ENCODE data around the gene CEACAM18.

Gene CEACAM18

DNA sequence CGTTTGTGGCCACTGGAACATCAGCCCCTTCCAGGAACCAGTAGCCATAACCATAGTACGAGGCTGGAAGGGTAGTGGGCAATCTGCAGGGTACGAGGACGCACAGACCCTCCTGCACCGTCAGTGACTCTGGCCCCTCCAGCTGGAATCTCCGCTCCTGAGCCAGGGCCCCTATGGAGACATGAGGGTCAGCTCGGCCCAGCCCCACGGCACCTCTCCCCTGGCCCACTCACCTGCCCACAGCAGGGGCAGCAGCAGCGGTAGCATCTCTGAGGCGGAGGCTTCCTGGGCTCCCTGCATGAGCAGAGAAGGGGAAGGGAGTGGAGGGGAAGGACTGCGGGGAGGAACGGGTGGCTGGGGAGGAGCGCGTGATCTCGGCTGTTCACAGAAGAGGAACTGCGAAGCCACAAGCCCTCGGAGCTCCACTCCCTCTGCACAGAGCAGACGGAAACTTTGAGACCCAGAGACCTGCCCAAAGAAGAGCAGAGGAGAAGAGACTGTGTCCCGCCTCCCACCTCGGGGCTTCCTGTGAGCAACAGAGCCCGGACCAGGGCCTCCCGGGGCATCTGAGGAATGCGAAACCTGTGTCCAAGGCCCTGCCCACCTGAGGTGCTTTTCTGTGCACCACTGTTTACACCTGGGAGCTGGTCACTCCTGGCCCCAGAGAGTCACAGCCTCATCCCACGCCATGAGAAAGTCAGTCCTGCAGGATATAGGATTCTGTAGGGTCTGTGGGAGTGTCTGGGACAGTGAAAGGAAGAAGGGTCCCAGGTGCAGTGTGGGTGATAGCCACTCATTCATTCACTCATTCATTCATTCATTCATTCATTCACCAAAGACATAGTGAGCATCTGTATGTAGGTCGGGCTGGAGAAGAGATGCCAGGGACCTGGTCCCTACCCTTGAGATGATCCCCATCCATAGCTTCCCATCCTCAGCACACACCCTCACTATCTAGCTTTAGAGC is 53.3 kb downstream of the CEACAM18 start, which contains the start of gene SIGLEC6:
TSS of gene SIGLEC6 (minus strand) at position 322 of the 967 bp plus-strand sequence. CDS start at position 300, 22 bp downstream.
- Histone ChIP-seq H3K27me3 (ENCODE audit: control insufficient read depth in 1 of 2, insufficient read depth in 2 of 2, low read length in 2 of 2) (peaks cover 3 to 4% of the 10 kb centered on the region in 2 donors), H3K9me3 (ENCODE audit: control insufficient read depth in 2 of 2, low read length in 2 of 2) (no peaks in the 10 kb centered on the region), H3K4me1 (ENCODE audit: control insufficient read depth, insufficient read depth, low read length) (no peaks in the 10 kb centered on the region), H3K4me3 (ENCODE audit: low read length in 2 of 2) (no peak within 1 kb of the TSS), H3K9ac (ENCODE audit: low read length in 2 of 2) (no peak within 1 kb of the TSS), H3K27ac (ENCODE audit: low read length) (no peak within 1 kb of the TSS), H3K36me3 (ENCODE audit: control insufficient read depth in 2 of 2, insufficient read depth in 2 of 2, low read length in 2 of 2) (no peaks in the 10 kb centered on the region)

DNA sequence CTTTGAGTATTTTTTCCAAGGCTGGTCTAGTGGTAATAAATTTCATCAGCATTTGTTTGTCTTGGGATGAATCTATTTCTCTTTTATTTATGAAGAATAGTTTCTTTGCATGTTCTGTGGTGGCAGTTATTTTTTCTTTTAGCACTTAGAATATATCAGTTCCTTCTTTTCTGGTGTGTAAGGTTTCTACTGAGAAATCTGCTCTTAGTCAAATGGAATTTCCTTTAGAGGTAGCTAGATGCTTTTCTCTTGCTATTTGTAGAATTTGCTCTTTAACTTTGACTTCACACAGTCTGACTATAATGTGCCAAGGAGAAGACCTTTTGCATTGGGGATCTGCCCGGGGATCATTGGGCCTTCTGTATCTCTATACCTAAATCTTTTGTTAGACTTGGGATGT is 57.2 kb downstream of the CEACAM18 start:
- no peaks in the 10 kb centered on the region for H3K9me3 ChIP-seq (ENCODE audit: control insufficient read depth in 2 of 2, low read length in 2 of 2)
- H3K36me3 ChIP-seq (ENCODE audit: control insufficient read depth in 2 of 2, insufficient read depth in 2 of 2, low read length in 2 of 2), result no peaks in the 10 kb centered on the region
- H3K4me3 ChIP-seq (ENCODE audit: low read length in 2 of 2), result no peak overlapping the region
- no peak overlapping the region for H3K9ac ChIP-seq (ENCODE audit: low read length in 2 of 2)
- no peak overlapping the region for H3K27ac ChIP-seq (ENCODE audit: low read length)
- peaks cover 12 to 13% of the 10 kb centered on the region in 2 donors for H3K27me3 ChIP-seq (ENCODE audit: control insufficient read depth in 1 of 2, insufficient read depth in 2 of 2, low read length in 2 of 2)
- H3K4me1 ChIP-seq (ENCODE audit: control insufficient read depth, insufficient read depth, low read length), result no peaks in the 10 kb centered on the region

DNA sequence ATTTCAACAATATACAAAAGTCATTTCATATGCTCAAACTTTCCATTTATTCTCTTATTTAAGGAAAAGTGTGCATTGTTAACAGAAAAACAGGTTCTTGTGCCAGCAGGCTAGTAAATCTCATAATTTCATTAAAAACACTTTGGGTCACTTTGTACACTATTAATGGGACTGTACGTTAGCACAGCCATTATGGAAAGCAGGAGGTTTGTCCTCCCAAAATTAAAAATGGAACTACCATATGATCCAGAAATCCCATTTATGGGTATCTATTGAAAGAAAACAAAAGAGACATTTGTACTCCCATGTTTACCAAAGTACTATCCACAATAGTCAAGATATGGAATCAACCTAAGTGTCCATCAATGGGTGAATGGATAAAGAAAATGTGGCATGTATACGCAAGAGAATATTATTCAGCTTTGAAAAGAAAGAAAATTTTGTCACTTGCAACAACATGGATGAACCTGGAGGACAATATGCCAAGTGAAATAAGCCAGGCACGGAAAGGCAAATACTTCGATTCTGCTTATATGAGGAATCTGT is 61.6 kb downstream of the CEACAM18 start:
- no peak overlapping the region for H3K4me3 ChIP-seq (ENCODE audit: low read length in 2 of 2)
- H3K27ac ChIP-seq (ENCODE audit: low read length), result no peak overlapping the region
- no peaks in the 10 kb centered on the region for H3K9me3 ChIP-seq (ENCODE audit: control insufficient read depth in 2 of 2, low read length in 2 of 2)
- peaks cover 9 to 23% of the 10 kb centered on the region in 2 donors for H3K27me3 ChIP-seq (ENCODE audit: control insufficient read depth in 1 of 2, insufficient read depth in 2 of 2, low read length in 2 of 2)
- H3K9ac ChIP-seq (ENCODE audit: low read length in 2 of 2), result no peak overlapping the region
- H3K4me1 ChIP-seq (ENCODE audit: control insufficient read depth, insufficient read depth, low read length), result no peaks in the 10 kb centered on the region
- no peaks in the 10 kb centered on the region for H3K36me3 ChIP-seq (ENCODE audit: control insufficient read depth in 2 of 2, insufficient read depth in 2 of 2, low read length in 2 of 2)

All from stomach smooth muscle (tissue), 2 donors.